ENCODE results near the gene PFDN2.

The PFDN2 gene

GRCh38 chr1:161157867-161158266 lies 40.0 kb upstream of the PFDN2 start:
- no peak for DNase-seq (ENCODE audit: low read depth, low spot score)
- peaks cover 3% of the 10 kb centered on the region for H3K4me1 ChIP-seq (ENCODE audit: insufficient read depth, insufficient read length)

GRCh38 chr1:161153682-161154337 lies 36.0 kb upstream of the PFDN2 start, which contains the start of gene UFC1:
UFC1 (plus strand) TSS chr1:161153978; CDS start chr1:161153998, 20 bp downstream.
- Histone ChIP-seq H3K27me3 (ENCODE audit: insufficient read depth, insufficient read length) (no peaks in the 10 kb centered on the region), H3K4me1 (ENCODE audit: insufficient read depth, insufficient read length) (peaks cover 2% of the 10 kb centered on the region), H3K4me3 (ENCODE audit: insufficient read length, low read depth) (peak within 1 kb of the TSS; percentile 75), H3K9ac (ENCODE audit: insufficient read length, low read depth) (peak within 1 kb of the TSS; percentile 92), H3K9me3 (ENCODE audit: insufficient read depth, low read length) (no peaks in the 10 kb centered on the region), H3K36me3 (ENCODE audit: insufficient read depth, insufficient read length, low read length) (peaks cover 36% of the 10 kb centered on the region)
- TF ChIP-seq YY1 (IDR thresholded peaks at IDR 0.05; ENCODE audit: insufficient read depth, insufficient read length) (peak; percentile 100), SUZ12 (IDR thresholded peaks at IDR 0.05; ENCODE audit: extremely low read depth, insufficient read depth, insufficient read length) (no peak)
- peak; percentile 85 for DNase-seq (ENCODE audit: low read depth, low spot score)

More at GRCh38 chr1:161157867-161158266, 40.0 kb upstream of the PFDN2 start:
- Histone ChIP-seq H3K4me3 (ENCODE audit: insufficient read length, low read depth) (no peak overlapping the region), H3K9ac (ENCODE audit: insufficient read length, low read depth) (no peak overlapping the region), H3K27me3 (ENCODE audit: insufficient read depth, insufficient read length) (no peaks in the 10 kb centered on the region), H3K36me3 (ENCODE audit: insufficient read depth, insufficient read length, low read length) (peaks cover 64% of the 10 kb centered on the region), H3K9me3 (ENCODE audit: insufficient read depth, low read length) (no peaks in the 10 kb centered on the region)
- TF ChIP-seq YY1 (IDR thresholded peaks at IDR 0.05; ENCODE audit: insufficient read depth, insufficient read length) (no peak), SUZ12 (IDR thresholded peaks at IDR 0.05; ENCODE audit: extremely low read depth, insufficient read depth, insufficient read length) (no peak), ZNF274 (IDR thresholded peaks at IDR 0.05; ENCODE audit: low read depth, low read length) (no peak)

- peaks cover 30% of the 10 kb centered on the region for H3K36me3 ChIP-seq (ENCODE audit: insufficient read depth, insufficient read length, low read length)
- no peak for TF ChIP-seq SUZ12 (IDR thresholded peaks at IDR 0.05; ENCODE audit: extremely low read depth, insufficient read depth, insufficient read length)
- no peak for TF ChIP-seq ZNF274 (IDR thresholded peaks at IDR 0.05; ENCODE audit: low read depth, low read length)
- TF ChIP-seq YY1 (IDR thresholded peaks at IDR 0.05; ENCODE audit: insufficient read depth, insufficient read length): no peak
- no peak for DNase-seq (ENCODE audit: low read depth, low spot score)
- H3K9ac ChIP-seq (ENCODE audit: insufficient read length, low read depth): no peak overlapping the region
- H3K4me3 ChIP-seq (ENCODE audit: insufficient read length, low read depth): peak overlapping the region; percentile 75
- peaks cover 2% of the 10 kb centered on the region for H3K4me1 ChIP-seq (ENCODE audit: insufficient read depth, insufficient read length)
- no peaks in the 10 kb centered on the region for H3K27me3 ChIP-seq (ENCODE audit: insufficient read depth, insufficient read length)
- H3K9me3 ChIP-seq (ENCODE audit: insufficient read depth, low read length): no peaks in the 10 kb centered on the region
These were observed 35.3 kb upstream of the PFDN2 start for GRCh38 chr1:161153176-161153575.

GRCh38 chr1:161145832-161146231 lies 28.0 kb upstream of the PFDN2 start:
- H3K9me3 ChIP-seq (ENCODE audit: insufficient read depth, low read length): no peaks in the 10 kb centered on the region
- no peaks in the 10 kb centered on the region for H3K27me3 ChIP-seq (ENCODE audit: insufficient read depth, insufficient read length)
- DNase-seq (ENCODE audit: low read depth, low spot score): no peak
- peaks cover 11% of the 10 kb centered on the region for H3K36me3 ChIP-seq (ENCODE audit: insufficient read depth, insufficient read length, low read length)
- TF ChIP-seq ZNF274 (IDR thresholded peaks at IDR 0.05; ENCODE audit: low read depth, low read length): no peak
- no peak for TF ChIP-seq SUZ12 (IDR thresholded peaks at IDR 0.05; ENCODE audit: extremely low read depth, insufficient read depth, insufficient read length)
- TF ChIP-seq YY1 (IDR thresholded peaks at IDR 0.05; ENCODE audit: insufficient read depth, insufficient read length): no peak
- peaks cover 4% of the 10 kb centered on the region for H3K4me1 ChIP-seq (ENCODE audit: insufficient read depth, insufficient read length)
- no peak overlapping the region for H3K9ac ChIP-seq (ENCODE audit: insufficient read length, low read depth)
- no peak overlapping the region for H3K4me3 ChIP-seq (ENCODE audit: insufficient read length, low read depth)

GRCh38 chr1:161140755-161141400 lies 23.0 kb upstream of the PFDN2 start:
- DNase-seq (ENCODE audit: low read depth, low spot score): no peak
- H3K27me3 ChIP-seq (ENCODE audit: insufficient read depth, insufficient read length): no peaks in the 10 kb centered on the region
- H3K4me1 ChIP-seq (ENCODE audit: insufficient read depth, insufficient read length): peaks cover 2% of the 10 kb centered on the region
- H3K9me3 ChIP-seq (ENCODE audit: insufficient read depth, low read length): no peaks in the 10 kb centered on the region
- H3K9ac ChIP-seq (ENCODE audit: insufficient read length, low read depth): no peak overlapping the region
- TF ChIP-seq ZNF274 (IDR thresholded peaks at IDR 0.05; ENCODE audit: low read depth, low read length): no peak
- TF ChIP-seq SUZ12 (IDR thresholded peaks at IDR 0.05; ENCODE audit: extremely low read depth, insufficient read depth, insufficient read length): no peak
- no peak for TF ChIP-seq YY1 (IDR thresholded peaks at IDR 0.05; ENCODE audit: insufficient read depth, insufficient read length)
- H3K4me3 ChIP-seq (ENCODE audit: insufficient read length, low read depth): no peak overlapping the region
- H3K36me3 ChIP-seq (ENCODE audit: insufficient read depth, insufficient read length, low read length): peaks cover 46% of the 10 kb centered on the region

- H3K4me3 ChIP-seq (ENCODE audit: insufficient read length, low read depth): no peak overlapping the region
- no peaks in the 10 kb centered on the region for H3K9me3 ChIP-seq (ENCODE audit: insufficient read depth, low read length)
- no peaks in the 10 kb centered on the region for H3K27me3 ChIP-seq (ENCODE audit: insufficient read depth, insufficient read length)
- H3K36me3 ChIP-seq (ENCODE audit: insufficient read depth, insufficient read length, low read length): peaks cover 57% of the 10 kb centered on the region
- no peak for DNase-seq (ENCODE audit: low read depth, low spot score)
- H3K9ac ChIP-seq (ENCODE audit: insufficient read length, low read depth): no peak overlapping the region
- H3K4me1 ChIP-seq (ENCODE audit: insufficient read depth, insufficient read length): peaks cover 2% of the 10 kb centered on the region
- no peak for TF ChIP-seq ZNF274 (IDR thresholded peaks at IDR 0.05; ENCODE audit: low read depth, low read length)
These were observed 21.9 kb upstream of the PFDN2 start for GRCh38 chr1:161139766-161140165.

- TF ChIP-seq YY1 (IDR thresholded peaks at IDR 0.05; ENCODE audit: insufficient read depth, insufficient read length) (no peak), SUZ12 (IDR thresholded peaks at IDR 0.05; ENCODE audit: extremely low read depth, insufficient read depth, insufficient read length) (no peak), ZNF274 (IDR thresholded peaks at IDR 0.05; ENCODE audit: low read depth, low read length) (no peak)
- Histone ChIP-seq H3K9me3 (ENCODE audit: insufficient read depth, low read length) (no peaks in the 10 kb centered on the region), H3K4me1 (ENCODE audit: insufficient read depth, insufficient read length) (peaks cover 2% of the 10 kb centered on the region), H3K27me3 (ENCODE audit: insufficient read depth, insufficient read length) (no peaks in the 10 kb centered on the region), H3K4me3 (ENCODE audit: insufficient read length, low read depth) (no peak overlapping the region), H3K9ac (ENCODE audit: insufficient read length, low read depth) (no peak overlapping the region), H3K36me3 (ENCODE audit: insufficient read depth, insufficient read length, low read length) (peaks cover 58% of the 10 kb centered on the region)
- DNase-seq (ENCODE audit: low read depth, low spot score): no peak
These were observed 20.6 kb upstream of the PFDN2 start for GRCh38 chr1:161138431-161138830.

All from NT2/D1 (cell line).